ENCODE results near the gene PER2. TPM values are rescaled to one million over a fixed set of nuclear protein-coding genes. Genes with fewer than 3 reads are reported as not detected.

PER2 gene
- total RNA-seq, 1 experiment from 2014 or later: 5.3 TPM

DNA sequence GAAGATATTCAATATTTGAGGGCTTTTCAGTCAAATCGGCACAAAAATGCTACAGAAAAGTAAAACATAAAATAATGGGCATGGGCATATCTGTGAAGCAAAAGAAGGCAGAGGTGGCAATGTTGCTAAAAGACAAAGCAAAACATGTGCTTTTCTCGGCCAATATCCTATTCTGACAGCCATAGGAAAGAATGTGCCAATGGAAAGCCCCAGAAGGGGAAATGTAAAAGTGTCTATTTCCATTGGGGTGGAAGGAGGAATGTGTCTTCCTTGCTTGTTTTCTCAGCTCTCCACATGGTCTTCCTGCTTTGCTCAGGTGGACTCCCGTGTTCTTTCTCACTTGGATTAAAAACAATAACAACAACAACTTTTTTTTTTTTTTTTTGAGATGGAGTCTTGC lies 13.7 kb upstream of the PER2 start:
- no peak overlapping the region for H3K27ac ChIP-seq
- H3K27me3 ChIP-seq: peaks cover 7% of the 10 kb centered on the region; the same call in 1 of the 2 replicates
- no peaks in the 10 kb centered on the region for H3K36me3 ChIP-seq
- no peak for DNase-seq
- no peak overlapping the region for H3K4me3 ChIP-seq
- no peaks in the 10 kb centered on the region for H3K4me1 ChIP-seq
- no peaks in the 10 kb centered on the region for H3K9me3 ChIP-seq (replicated peaks)

DNA sequence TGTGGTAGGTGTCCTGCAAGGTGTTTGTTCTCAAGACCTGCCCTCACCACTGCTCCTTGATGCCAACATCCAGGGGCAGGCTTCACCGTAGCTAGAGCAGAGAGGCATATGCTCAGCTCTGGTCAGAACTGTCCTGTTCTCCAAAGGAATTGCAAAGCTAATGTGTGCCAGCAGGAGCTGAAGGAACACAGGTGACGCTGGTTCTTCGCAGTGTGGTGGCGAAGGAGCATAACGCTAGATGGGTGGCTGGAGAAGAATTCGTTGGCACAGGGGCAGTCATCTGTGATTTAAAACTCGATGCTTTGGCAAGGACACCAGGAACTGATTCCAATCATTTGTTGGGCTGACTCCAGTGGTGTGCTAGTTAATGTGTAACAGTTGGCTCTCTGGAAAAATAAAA lies 11.4 kb upstream of the PER2 start:
- no peak overlapping the region for H3K4me3 ChIP-seq
- H3K27me3 ChIP-seq: peaks cover 3% of the 10 kb centered on the region; the same call in 1 of the 2 replicates
- no peaks in the 10 kb centered on the region for H3K4me1 ChIP-seq
- no peak for DNase-seq
- H3K9me3 ChIP-seq (replicated peaks): no peaks in the 10 kb centered on the region
- no peaks in the 10 kb centered on the region for H3K36me3 ChIP-seq
- no peak overlapping the region for H3K27ac ChIP-seq

DNA sequence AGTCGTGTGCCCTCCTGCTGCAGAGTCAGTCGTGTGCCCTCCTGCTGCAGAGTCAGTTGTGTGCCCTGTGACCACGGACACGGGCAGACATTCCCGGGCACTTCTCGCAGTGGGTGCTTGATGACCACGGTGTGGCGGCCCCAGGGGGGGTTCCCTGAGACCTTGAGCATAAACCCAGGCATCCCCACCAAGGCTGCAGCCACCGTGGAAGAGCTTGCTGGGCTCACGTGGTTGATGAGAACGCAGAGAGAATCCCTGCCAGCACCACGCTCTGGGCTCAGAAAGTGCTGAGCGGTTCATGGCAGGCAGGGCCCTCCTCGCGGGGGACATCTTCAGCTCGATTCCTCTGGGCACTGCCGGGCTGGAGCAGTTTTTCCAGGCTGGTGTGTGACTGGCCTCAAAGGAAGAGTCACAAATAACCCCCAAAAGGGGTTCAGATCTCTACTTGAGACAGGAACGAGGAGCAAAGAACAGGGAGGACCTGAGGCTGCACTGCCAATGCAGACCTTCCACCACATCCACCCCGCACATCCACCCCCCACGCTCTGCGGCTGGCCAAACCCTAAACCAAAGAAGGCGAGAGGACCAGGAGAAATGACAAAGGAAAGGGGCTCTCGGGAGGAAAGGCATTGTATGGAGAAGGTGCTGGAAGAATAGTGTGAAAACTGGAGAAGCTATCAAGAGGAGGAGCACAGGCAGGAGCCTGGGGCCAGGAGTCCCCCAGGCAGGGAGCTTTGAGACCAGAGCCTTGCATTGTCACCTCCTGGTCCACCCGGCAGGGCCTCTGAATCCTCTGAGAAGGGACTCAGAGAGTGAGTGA lies 8.4 kb upstream of the PER2 start:
- DNase-seq: no peak
- no peak overlapping the region for H3K27ac ChIP-seq
- no peaks in the 10 kb centered on the region for H3K4me1 ChIP-seq
- no peak overlapping the region for H3K4me3 ChIP-seq
- H3K9me3 ChIP-seq (replicated peaks): no peaks in the 10 kb centered on the region
- H3K27me3 ChIP-seq: peaks cover 6% of the 10 kb centered on the region; the same call in 1 of the 2 replicates
- H3K36me3 ChIP-seq: no peaks in the 10 kb centered on the region

DNA sequence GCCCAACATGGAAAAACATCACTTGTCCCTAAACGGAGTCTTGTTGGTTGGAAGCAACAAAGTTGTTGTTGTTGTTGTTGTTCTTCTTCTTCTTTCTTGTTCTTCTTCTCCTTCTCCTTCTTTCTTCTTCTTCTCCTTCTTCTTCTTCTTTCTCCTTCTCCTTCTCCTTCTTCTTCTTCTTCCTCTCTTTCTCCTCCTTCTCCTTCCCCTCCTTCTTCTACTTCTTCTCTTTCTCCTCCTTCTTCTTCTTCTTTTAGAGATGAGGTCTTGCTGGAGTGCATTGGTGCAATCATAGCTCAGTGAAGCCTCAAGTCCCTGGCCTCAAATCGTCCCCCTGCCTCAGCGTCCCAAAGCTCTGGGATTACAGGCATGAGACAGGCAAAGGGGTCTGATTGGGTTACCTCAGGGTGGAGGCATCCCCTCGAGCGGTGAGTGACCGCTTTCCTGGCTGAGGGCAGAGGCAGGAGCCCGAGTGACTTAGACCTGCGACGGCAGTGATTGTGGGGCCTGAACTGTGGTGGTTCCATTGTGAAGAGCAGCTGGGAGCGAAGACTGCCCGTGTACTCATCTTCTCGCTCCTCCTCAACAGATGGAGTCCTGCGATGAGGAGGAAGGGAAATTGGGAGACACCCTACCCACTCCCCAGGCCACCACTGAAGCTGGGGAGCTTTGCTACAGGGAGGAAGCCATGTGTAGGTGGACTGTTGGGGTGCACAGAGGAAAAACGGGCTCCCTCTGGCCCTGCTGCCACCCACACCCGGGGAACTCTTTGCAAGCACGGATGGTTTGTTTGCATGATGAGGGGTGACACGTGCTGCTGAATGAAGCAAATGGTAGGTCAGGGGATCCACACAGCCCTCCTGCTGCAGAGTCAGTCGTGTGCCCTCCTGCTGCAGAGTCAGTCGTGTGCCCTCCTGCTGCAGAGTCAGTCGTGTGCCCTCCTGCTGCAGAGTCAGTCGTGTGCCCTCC lies 7.0 kb upstream of the PER2 start:
- Histone ChIP-seq H3K27ac (no peak overlapping the region), H3K9me3 (replicated peaks) (no peaks in the 10 kb centered on the region), H3K4me3 (no peak overlapping the region), H3K36me3 (no peaks in the 10 kb centered on the region), H3K4me1 (peaks cover under 1% of the 10 kb centered on the region), H3K27me3 (peaks cover 6% of the 10 kb centered on the region; the same call in 1 of the 2 replicates)
- DNase-seq: no peak

DNA sequence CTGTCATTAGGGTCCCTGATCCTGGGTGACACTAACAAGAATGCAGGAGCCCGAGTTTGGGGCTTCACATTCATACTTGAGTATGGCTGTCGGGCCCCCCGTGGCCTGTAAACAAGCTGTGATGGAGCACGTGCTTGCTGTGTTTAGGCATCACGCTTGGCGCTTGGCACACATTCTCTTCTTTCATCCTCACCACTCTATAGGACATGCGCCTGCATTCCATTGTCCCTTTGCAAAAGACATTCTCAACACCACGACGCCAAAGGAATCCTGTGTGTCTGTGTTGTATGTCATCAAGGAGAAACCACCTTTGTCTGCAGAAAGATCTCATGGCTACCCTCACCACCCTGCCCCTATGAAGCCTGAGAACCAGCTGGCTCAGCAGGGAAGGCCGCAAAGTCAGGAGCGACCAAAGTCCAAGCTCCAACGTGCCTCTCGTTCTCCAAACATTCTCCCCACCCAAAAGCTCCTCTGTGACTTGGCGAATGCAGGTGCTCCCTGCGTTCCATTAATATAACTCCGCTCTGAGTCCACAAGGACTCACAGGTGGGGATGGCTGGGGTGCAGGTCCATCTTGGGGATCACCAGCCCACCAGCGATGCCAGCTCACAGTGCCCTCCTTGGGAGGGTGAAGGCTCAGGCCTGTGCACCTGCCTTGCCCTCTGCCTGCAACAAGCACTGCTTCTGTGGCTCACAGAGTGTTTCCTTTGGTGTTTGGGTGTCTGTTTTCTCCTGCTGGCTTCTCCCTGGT lies 6.2 kb upstream of the PER2 start:
- H3K27me3 ChIP-seq: peaks cover 10% of the 10 kb centered on the region; the same call in 1 of the 2 replicates
- no peaks in the 10 kb centered on the region for H3K36me3 ChIP-seq
- no peak overlapping the region for H3K4me3 ChIP-seq
- H3K27ac ChIP-seq: no peak overlapping the region
- peaks cover 5% of the 10 kb centered on the region for H3K4me1 ChIP-seq
- no peaks in the 10 kb centered on the region for H3K9me3 ChIP-seq (replicated peaks)
- no peak for DNase-seq

DNA sequence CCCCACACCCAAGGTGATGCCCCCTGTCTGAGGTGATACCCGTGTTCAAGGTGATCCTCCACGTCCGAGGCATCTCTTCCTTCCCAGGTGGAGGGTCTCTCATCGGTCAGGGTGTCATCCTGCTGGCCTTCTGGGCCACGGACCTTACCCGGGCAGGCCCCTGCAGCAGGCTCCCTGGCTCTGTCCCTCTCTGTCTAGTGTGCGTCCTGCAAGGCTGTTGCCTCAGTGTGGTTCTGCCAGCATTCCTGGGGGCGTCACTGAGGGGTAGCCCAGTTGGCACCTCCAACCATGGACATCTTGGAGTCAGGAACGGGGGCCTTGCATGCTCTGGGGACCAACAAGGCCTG lies 5.6 kb upstream of the PER2 start:
- H3K36me3 ChIP-seq: no peaks in the 10 kb centered on the region
- peaks cover 10% of the 10 kb centered on the region; the same call in 1 of the 2 replicates for H3K27me3 ChIP-seq
- H3K4me3 ChIP-seq: no peak overlapping the region
- DNase-seq: no peak
- H3K27ac ChIP-seq: no peak overlapping the region
- H3K4me1 ChIP-seq: peaks cover 5% of the 10 kb centered on the region
- H3K9me3 ChIP-seq (replicated peaks): no peaks in the 10 kb centered on the region

DNA sequence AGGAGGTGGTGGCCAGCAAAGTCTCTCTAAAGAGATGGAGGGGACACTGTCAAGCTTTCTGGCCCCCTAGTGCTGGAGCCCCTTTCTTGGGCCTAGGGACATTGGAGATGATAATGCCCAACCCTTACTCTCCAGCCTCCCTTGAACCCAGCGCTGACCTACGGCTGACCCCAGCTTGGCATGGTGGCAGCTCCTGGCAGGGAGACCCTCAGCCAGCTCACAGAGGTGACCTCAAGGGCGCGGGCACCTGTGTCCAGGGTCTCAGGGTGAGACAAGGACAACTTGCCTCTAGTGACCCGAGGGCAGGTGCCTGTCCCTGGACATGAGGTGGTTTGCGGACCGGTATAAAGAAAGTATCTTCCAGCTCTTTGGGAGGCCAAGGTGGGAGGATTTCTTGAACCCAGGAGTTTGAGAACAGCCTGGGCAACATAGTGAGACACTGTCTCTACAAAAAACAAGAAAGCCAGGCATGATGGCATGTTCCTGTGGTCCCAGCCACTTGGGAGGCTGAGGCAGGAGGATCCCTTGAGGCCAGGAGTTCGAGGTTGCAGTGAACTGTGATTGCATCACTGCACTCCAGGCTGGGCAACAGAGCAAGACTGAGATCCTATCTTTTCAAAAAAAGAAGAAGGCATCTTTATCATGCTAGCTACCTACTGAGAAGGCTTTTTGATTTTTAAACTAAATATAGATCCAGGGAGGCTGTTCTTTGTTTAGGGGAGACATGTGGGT lies 3.3 kb upstream of the PER2 start:
- H3K4me3 ChIP-seq: no peak overlapping the region
- no peaks in the 10 kb centered on the region for H3K9me3 ChIP-seq (replicated peaks)

DNA sequence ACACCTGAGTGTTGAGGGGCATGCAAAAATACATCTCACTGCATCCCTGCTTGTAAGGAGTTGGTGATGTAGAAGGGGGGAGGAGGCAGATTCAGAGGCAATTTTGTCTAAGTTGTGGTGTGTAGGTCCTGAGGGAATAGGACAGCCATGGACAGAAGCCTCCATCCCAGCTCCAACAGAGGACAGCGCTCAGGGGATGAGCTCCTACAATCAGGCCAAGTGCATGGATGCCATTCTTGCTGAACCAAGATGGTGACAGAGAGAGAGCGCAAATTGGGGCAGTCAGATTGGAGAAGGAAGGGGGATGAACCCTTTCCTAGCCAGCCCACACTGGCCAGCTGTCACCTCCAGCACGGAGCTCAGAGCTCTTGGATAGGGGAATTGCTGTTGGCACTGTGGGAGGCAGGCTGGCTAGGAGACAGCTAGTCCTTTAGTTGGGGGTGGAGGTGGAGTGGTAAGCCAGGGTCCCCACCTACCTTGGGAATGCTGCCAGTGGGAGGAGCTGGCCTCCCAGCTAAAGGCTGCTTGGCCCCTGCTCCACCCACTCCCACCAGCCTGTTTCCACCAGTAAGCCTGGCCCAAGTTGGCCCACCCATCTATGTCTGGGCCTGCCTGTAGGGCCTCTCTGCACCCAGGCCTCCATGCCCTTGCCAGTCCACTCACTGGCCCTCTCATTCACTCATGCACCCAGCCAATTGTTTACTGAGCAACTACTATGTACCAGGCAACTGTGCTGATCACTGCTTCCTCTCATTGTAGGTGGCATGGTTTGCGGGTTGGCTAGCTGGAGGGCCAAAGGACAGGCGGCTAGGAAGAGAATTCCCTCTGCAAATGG lies 2.5 kb upstream of the PER2 start:
- peak in 1 of 2 experiments; percentile 19 for DNase-seq
- H3K4me3 ChIP-seq: no peak overlapping the region

More for the DNA sequence above, 3.3 kb upstream of the PER2 start:
- DNase-seq: no peak
- Histone ChIP-seq H3K36me3 (no peaks in the 10 kb centered on the region), H3K27ac (no peak overlapping the region), H3K4me1 (peaks cover 16% of the 10 kb centered on the region), H3K27me3 (0 out of 2 replicates have a peak, but pooled peaks cover 7% of the 10 kb centered on the region)

DNA sequence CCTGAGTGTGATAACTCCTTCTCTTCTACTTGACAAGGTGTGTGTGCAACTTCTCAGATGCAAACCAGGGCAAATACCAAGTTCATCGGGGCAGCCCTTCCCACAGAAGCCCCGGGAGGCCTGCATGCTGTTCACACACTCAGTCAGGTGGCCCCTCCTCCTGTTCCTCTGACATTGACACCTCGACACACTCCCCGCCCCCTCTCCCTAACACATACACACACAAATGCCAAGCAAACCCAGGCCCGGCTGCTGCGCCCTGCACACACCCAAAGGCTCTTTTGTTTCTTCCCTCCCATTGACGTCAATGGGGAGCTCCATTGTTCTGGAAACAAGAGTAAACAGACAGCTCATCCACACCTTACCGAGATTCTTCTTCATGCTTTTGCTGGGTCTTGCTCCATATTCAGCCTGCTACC lies 1.7 kb upstream of the PER2 start:
- H3K9me3 ChIP-seq (replicated peaks): no peaks in the 10 kb centered on the region
- H3K27me3 ChIP-seq: 0 out of 2 replicates have a peak, but pooled peaks cover 7% of the 10 kb centered on the region
- peak; percentile 36 to 50 for DNase-seq
- no peak overlapping the region for H3K27ac ChIP-seq
- no peak overlapping the region for H3K4me3 ChIP-seq
- no peaks in the 10 kb centered on the region for H3K36me3 ChIP-seq
- peaks cover 31% of the 10 kb centered on the region for H3K4me1 ChIP-seq

More for the DNA sequence above, 2.5 kb upstream of the PER2 start:
- H3K27ac ChIP-seq: no peak overlapping the region
- no peaks in the 10 kb centered on the region for H3K9me3 ChIP-seq (replicated peaks)
- peaks cover 23% of the 10 kb centered on the region for H3K4me1 ChIP-seq
- H3K27me3 ChIP-seq: 0 out of 2 replicates have a peak, but pooled peaks cover 7% of the 10 kb centered on the region
- H3K36me3 ChIP-seq: no peaks in the 10 kb centered on the region

DNA sequence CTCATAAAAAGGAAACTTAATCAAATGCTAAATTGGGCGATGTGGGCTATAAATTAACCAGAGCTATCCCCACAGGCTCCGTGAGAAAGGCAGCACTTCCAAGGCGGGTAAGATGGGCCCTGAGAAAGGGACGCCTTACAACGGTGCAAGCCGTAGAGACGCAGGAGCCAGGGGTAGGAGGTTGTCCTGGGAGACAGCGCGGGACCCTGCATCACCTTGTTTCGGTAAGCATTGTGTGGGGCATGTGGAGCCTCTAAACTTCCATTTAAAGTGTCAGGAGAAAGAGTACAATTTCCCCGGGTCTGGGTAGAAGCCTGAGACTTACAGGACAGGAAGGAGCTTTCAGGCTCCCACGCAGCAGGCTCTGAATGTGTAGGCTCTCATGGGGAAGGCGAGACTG lies 1.2 kb upstream of the PER2 start:
- H3K36me3 ChIP-seq: no peaks in the 10 kb centered on the region

DNA sequence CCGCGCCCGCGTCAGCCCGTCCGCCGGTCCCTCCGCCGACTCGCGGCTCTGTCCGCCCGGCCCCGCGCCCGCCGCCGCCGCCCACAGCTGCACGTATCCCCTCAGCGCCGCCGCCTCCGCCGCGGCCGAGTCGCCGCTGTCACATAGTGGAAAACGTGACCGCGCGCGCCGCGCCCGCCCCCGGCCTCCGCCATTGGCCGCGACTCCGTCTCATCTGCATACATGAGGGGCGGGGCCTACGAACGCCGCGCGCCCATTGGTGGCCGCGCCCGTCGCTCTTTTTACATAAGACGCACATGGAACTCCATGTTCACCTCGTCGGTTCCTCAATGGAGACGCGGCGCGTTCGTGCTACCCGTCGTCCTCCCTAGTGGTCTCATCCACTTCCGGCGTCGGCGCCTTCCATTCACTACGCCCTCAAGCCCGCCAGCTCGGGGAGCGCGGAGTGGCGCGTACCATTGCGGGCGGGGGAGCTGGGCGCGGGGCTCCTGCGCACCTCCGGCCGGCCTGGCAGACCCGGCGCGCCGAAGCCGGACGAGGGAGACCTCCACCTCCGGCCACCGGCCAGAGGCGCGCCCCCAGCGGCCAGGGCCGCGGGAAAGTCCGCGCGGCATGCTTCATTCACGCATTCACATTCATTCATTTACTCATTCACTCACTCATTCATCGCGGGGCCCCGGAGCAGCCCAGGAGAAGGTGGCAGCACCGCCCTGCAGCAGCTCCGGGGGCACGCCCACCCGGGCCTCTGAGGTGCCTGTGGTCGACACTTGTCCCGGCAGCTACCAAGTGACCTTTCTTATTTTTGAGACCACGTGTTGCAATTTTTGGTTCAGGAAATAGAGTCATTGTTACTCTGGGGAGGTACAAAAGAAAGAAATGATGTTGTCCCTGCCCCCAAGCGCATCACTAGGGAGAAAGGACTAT lies 502 bp upstream of the PER2 start:
- peak overlapping the region; percentile 36; the same call in 1 of the 2 replicates for H3K27ac ChIP-seq
- 0 out of 2 replicates have a peak, but pooled peaks cover 3% of the 10 kb centered on the region for H3K27me3 ChIP-seq
- no peaks in the 10 kb centered on the region for H3K36me3 ChIP-seq
- no peaks in the 10 kb centered on the region for H3K9me3 ChIP-seq (replicated peaks)
- peak overlapping the region; percentile 63 for H3K4me3 ChIP-seq
- DNase-seq: peak; percentile 99
- H3K4me1 ChIP-seq: peaks cover 31% of the 10 kb centered on the region

More for the DNA sequence above, 1.2 kb upstream of the PER2 start:
- Histone ChIP-seq H3K4me1 (peaks cover 31% of the 10 kb centered on the region), H3K27ac (no peak overlapping the region), H3K27me3 (0 out of 2 replicates have a peak, but pooled peaks cover 7% of the 10 kb centered on the region), H3K9me3 (replicated peaks) (no peaks in the 10 kb centered on the region), H3K4me3 (peak overlapping the region; percentile 63)
- DNase-seq: no peak

All from SJCRH30 (cell line).